NCI-H526 treated with DMSO at 0.1 percent for 48 hours (cell line): ENCODE results near the gene ADIPOR2.

Experiments used
- DNase-seq: peaks from one replicate; lab custom pipeline; 2025; lab: John Stamatoyannopoulos, UW

ADIPOR2 gene, protein sequence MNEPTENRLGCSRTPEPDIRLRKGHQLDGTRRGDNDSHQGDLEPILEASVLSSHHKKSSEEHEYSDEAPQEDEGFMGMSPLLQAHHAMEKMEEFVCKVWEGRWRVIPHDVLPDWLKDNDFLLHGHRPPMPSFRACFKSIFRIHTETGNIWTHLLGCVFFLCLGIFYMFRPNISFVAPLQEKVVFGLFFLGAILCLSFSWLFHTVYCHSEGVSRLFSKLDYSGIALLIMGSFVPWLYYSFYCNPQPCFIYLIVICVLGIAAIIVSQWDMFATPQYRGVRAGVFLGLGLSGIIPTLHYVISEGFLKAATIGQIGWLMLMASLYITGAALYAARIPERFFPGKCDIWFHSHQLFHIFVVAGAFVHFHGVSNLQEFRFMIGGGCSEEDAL

DNA sequence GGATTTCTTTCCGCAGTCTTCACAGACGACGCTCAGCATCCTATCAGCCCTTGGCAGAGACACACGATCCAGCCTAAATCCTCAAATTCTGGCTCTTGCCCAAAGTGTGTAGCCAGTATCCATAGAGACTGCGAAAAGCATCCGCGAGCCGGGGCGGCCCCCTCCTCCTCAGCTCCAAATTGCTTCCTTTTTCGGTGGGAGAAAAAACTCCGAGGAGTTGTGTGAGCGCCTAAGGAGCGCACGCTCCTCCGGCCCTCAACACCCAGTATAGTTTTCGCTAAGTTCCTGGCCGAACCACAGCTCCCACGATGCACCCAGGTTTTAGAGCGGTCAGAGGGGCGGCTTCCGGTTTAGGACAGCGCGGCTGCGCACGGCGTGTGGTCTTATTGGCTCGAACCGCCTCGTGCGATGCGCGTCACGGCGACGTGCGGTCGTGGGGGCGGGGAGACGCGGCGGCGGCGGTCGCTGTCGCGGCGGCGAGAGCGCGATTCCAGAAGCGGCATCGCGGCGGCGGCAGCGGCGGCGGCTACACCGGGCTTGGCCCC is at the start of gene ADIPOR2:
TSS of gene ADIPOR2 (plus strand) at position 493 of the 545 bp plus-strand sequence. CDS start 63,274 bp downstream, outside the sequence.
- DNase-seq, result peak; percentile 92

- no peak for DNase-seq
These were observed 48.4 kb upstream of the ADIPOR2 start for GRCh38 chr12:1642513-1642912.

- no peak for DNase-seq
These were observed 47.8 kb upstream of the ADIPOR2 start for GRCh38 chr12:1643043-1643442.

DNA sequence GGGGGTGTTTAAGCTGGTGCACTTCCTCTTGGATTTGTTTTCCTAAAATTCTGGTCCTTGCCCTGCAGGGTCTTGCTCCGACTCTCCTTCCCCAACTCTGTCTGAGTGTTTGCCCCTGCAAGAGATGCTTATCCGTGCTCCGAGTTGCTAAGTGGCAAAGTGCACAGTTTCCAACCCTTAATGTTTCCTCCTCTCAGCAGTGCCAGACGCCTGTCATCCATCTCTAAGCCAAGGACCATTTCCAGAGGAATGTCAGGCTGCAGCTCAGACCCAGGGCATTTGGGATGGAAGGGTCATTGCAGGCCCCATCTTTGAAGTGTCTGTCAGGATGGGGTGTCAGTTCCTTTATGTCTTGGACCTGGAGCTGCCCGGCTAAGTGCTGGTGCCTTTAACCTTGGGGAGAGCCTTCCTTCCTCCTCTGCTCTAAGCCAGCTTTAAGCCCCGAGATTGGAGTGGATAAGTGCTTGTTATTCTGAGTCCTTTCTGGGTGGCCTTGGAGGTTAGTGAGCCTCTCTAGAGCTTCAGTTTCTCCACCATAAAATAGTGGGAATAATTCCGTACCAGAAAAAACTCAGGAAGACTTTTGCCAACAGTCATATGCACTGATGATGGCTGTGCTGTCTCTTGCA is 46.9 kb upstream of the ADIPOR2 start:
- DNase-seq, result no peak

GRCh38 chr12:1644534-1645438 is 46.1 kb upstream of the ADIPOR2 start:
- peak; percentile 35 for DNase-seq

GRCh38 chr12:1645819-1646218 is 45.1 kb upstream of the ADIPOR2 start:
- DNase-seq, result no peak

DNA sequence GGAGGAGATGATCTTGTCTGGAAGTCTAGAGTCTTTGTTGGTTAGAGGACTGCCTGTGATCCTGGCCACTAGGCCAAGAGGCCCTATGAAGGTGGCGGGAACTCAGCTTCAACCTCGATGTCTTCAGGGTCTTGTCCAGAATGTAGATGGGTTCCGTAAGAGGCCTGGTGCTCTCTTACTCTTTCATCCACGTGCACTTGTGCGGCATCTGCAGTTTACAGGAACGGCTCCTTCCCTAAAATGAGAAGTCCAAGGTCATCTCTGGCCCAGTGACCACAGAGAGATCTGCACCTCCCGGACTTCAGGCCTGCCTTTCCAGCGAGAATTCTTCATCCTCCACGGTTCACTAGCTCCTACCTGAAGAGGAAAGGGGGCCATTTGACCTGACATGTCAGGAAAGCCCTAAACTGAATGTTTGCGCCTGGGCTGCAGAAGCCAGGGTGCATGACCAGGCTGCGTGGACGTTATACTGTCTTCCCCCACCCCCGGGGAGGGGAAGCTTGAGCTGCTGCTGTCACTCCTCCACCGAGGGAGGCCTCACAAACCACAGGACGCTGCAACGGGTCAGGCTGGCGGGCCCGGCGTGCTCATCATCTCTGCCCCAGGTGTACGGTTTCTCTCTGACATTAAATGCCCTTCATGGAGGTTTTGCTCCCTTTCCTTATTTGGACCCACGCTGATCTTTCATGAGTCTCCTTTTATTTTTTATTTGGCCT is 44.1 kb upstream of the ADIPOR2 start:
- DNase-seq, result no peak

GRCh38 chr12:1647285-1647669 is 43.6 kb upstream of the ADIPOR2 start:
- no peak for DNase-seq

DNA sequence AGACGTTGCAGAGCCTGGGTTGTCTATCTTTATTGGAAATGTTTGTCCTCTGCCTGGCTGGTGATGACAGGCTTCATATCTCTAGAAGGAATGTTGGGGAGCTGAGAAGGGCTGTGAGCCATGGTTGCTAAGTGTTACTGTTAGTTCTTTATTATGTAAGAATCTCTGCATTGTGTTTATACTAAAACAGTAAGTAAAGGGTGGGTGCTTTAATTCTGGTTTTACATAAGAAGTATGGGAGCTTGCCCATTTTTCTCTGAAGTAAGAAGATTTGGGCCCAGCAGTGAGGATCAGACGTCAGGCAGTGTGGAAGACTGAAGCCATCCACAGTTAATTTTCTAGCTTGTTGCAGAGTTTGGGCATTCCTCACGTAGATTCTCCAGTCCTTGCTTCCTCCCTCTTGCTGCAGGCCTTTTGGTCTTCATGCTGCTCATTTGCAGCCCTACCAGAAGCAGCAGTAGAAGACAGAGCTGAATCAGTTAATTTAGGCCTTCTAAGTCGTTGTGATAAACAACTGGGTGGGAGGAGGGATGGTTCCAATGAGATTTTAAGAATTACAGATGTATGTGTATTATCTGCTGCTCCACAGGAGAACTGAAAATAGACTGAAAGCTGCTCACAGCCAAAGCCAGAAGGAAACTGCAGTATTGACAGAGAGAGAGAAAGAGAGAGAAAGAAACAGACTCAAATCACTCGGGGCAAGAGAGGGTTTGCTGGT is 40.5 kb upstream of the ADIPOR2 start:
- DNase-seq, result no peak

DNA sequence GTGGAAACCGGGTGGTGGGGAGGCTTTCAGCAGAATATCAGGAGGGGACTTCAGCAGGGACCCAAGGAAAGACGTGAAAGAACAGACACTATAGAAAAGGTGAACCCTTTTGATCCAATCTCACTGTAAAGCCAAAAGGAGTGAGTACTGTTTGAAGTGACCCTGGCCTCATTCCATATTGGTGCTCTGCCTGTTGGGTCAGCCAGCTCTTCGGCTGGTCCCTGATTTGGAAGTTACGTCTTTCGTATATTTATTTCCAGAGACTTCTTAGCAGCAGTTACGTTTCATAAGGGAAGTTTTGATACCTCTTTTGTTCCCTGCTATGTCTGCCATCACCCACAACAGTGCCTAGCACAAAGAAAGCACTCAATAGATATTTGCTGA is 39.9 kb upstream of the ADIPOR2 start:
- DNase-seq, result no peak

DNA sequence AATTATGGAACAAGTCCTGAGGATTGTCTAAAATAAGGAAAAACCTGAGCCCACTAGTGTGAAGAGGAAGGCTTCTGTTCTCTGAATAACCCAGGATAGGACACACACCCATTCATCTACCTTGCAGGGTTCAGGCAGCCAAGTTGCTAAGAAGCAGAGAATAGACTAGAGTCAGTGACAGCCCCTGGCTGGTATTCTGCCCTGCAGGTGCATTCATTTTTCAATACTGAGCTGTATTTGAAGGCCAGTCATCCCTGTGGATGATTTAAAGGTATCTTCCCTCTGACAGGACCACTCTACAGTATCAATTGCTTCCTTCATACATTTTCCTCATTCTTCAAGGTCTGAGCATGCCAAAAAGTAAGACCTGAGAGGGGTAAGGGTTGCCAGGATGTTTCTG is 38.9 kb upstream of the ADIPOR2 start:
- no peak for DNase-seq

DNA sequence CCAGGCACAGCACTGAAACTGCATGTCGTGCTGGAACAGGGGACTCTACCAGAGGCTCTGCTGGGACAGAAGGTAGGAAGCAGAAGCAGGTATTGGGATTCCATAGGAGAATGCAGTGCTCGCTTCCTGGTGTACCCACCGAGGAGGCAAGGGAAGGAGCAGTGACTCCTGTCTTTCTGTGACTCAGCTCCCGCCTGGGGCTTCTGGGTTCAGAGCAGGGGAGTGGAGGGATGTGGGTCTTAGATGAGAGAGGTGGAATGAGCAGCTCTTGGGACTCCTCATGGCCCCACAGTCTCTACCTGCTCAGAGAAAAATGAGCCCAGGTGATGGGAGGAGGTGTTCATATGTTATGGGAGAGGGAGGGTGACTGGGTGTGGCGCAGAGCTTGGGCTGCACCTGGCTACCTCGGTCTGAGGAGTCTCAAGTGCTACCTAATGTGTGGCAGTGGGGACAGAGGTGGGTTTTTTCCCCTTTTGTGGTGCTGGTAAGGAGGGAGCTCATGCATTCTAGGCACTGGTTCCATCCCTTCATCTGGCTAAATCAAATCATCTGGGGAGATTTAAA is 35.6 kb upstream of the ADIPOR2 start:
- no peak for DNase-seq

GRCh38 chr12:1656902-1657301 is 34.0 kb upstream of the ADIPOR2 start:
- DNase-seq, result no peak

DNA sequence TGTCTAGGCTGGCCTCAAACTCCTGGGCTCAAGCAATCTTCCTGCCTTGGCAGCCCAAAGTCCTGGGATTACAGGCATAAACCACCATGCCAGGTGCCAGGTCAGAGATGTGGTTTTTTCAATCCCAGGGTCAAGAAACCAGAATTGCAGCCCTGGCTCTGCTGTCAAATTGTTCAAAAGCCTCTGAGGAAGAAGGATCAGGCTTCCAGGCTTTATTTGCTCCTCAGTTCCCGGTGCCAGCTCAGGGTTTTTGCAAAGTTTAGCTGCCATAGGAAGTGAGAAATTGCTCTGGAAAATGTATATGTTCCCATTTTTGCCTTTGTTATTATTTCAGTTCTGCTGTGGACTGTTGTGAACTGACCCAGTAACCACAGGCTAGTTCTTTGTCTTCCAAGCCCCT is 33.2 kb upstream of the ADIPOR2 start:
- DNase-seq, result no peak

- DNase-seq, result no peak
These were observed 30.3 kb upstream of the ADIPOR2 start for GRCh38 chr12:1660304-1661187.

- DNase-seq, result peak; percentile 65
These were observed 29.1 kb upstream of the ADIPOR2 start for GRCh38 chr12:1661553-1662335.

DNA sequence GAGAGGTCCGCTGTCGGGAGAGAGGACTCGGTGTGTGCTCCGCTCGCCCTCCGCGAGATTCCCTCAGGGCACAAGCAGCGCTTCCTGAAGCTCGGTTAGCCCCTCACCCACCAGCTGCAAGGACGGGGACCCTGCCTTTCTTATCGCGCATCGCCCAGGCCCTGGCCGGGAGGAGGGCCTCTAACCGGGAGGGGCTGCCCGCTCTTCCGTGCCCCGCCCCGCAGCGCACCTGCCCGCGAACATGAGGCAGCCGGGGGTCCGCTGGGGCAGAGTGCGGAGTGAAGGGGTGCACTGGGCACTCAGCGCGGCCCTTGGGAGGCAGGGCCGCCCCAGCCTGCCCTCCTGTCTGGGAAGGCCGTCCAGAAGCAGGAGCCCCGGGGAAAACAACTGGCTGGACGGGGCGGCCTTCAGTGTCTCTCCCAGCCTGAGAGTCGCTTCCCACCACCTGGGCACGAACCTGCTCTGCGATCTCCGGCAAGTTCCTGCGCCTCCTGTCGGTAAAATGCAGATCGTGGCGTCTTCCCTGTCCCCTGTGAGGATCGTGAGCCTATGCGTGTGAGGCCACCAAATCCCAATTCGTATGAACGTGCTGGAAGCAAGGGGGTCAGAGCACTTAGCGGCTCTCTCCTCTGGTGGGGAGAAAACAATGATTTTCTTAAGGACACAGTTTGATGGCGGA is 28.0 kb upstream of the ADIPOR2 start:
- DNase-seq, result peak; percentile 72

DNA sequence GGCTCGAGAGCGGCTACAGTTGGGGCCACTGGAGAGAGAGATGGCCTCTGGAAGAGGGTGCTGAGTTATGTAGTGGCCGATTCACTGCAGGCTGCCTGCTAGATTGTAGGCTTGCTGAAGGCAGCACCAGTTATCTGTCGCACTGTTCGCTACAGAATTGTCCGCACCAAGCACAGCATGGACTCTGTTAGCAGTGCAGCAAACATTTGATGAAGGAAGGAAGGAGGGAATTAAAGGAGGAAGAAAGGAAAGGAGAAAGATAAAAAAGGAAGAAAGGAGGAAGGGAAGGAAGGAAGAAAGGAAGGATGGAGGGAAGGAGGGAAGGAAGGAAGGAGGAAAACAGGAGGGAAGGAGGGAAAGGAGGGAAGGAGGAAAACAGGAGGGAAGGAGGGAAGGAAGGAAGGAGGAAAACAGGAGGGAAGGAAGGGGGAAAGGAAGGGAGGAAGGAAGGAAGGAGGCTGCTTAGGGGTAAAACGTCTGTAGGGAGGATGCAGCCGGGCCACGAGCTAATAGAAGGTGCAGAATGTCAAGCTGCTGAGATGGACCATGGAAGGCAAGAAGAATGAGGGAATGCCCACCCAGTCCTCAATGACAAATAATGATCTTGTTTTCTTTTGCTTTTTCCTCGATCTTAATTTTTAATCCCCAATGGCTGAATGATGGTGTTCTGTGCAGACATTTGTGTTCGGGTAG is 27.3 kb upstream of the ADIPOR2 start:
- DNase-seq, result no peak
